GM19397 (cell line): ENCODE results near the gene UGT2B10.
"Not testable (repeated sequence)": the region's sequence is repeated elsewhere in the genome, so short reads cannot be mapped to it uniquely, and the experiment has no call there.

ENCODE experiments used
- ATAC-seq: cut with Tn5 transposase; IDR thresholded peaks from one replicate; pipeline ENCODE4 v1.9.1; 2021; ENCODE audit warnings: mild to moderate bottlenecking, moderate library complexity; ENCODE audit not compliant: unreplicated experiment

Gene UGT2B10

DNA sequence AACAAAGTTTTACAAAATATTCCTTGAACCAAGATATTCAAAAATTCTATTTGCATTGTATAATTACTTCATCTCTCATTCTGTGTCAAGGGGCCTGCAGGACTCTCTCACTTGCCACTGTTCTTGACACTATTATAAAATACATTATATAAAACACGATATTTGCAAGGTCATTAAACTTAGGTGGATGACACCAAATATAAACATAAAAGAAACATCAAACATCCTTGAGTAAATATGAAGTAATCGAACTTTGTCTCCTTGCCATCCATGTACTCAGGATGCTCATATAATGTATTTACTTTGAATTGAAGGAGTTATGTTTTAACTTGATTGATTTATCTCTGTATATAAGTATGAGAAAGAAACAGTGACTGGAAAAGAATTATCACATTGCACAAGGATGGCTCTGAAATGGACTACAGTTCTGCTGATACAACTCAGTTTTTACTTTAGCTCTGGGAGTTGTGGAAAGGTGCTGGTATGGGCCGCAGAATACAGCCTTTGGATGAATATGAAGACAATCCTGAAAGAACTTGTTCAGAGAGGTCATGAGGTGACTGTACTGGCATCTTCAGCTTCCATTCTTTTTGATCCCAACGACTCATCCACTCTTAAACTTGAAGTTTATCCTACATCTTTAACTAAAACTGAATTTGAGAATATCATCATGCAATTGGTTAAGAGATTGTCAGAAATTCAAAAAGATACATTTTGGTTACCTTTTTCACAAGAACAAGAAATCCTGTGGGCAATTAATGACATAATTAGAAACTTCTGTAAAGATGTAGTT lies at the start of gene UGT2B10:
Gene UGT2B10, plus strand, starts transcription at position 378 of the 793 bp plus-strand sequence. Its CDS starts 26 bp downstream, at position 404.
- not testable (repeated sequence) for ATAC-seq

- ATAC-seq: not testable (repeated sequence)
Observed at GRCh38 chr4:68771836-68772235, 44.0 kb upstream of the UGT2B10 start.

GRCh38 chr4:68773699-68774098 lies 42.1 kb upstream of the UGT2B10 start:
- ATAC-seq: no peak

- no peak for ATAC-seq
Observed at GRCh38 chr4:68780232-68780631, 35.6 kb upstream of the UGT2B10 start.

GRCh38 chr4:68797048-68797447 lies 18.7 kb upstream of the UGT2B10 start:
- ATAC-seq: no peak

DNA sequence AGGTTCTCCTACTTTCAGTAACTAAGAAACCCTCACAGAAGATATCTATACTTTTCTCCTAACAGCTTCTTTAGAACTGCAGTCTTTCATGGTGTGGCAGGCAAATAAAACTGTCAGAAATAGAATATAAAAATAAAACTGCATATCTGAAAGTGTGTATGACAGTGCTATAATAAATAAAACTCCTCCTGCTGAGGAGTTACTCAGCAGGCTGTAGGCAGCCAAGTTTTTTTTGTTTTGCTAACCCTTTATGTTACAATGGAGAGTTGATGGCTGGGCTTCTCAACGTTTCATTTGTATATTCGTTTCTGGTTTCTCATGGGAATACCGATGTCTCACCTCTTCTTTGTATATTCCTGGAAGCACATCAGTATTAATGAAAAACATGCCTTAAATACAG lies 18.2 kb upstream of the UGT2B10 start:
- no peak for ATAC-seq

DNA sequence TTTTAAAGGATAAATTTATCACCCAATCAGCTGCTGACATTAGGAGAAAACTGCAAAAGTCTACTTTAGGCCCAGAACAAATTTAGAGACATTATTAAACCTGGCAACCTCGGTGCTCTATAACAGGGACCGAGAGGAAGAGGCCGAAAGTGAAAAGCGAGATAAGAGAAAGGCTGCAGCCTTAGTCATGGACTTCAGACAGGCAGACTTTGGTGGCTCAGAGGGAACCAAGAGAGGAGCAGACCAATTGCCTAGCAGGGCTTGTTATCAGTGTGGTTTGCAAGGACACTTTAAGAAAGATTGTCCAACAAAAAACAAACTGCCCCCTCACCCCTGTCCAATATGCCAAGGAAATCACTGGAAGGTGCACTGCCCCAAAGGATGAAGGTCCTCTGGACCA lies 12.8 kb upstream of the UGT2B10 start:
- ATAC-seq: no peak

- ATAC-seq: no peak
Observed at GRCh38 chr4:68808060-68808459, 7.7 kb upstream of the UGT2B10 start.

- no peak for ATAC-seq
Observed at GRCh38 chr4:68810919-68811318, 4.9 kb upstream of the UGT2B10 start.

DNA sequence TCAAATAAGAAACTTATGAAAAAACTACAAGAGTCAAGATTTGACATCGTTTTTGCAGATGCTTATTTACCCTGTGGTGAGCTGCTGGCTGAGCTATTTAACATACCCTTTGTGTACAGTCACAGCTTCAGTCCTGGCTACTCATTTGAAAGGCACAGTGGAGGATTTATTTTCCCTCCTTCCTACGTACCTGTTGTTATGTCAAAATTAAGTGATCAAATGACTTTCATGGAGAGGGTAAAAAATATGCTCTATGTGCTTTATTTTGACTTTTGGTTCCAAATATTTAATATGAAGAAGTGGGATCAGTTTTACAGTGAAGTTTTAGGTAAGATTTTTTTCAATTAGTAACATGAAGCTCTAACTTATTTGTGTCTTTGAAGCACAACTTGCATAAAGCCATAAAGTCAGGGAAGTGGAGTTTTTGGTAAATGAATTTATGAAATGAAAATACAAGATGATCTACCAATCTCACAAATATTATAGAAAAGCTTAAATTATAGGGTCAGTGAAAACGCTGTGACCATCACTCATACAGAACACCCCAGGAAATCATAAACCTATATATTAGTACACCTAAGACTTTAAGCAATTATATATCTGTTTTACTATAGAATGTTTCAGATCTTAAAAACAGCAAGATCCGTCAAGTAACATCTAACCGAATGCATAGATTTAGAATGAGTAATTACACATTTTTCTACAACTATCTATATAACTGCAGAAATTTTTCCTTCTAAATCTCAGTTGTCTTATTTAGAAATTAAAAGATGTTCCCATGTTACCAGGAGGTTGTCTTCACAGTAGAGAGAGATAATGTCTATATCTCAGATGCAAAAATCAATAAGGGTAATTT lies 844 bp downstream of the UGT2B10 start:
- not testable (repeated sequence) for ATAC-seq

- no peak for ATAC-seq
Observed at GRCh38 chr4:68817386-68817785, 1.6 kb downstream of the UGT2B10 start.

DNA sequence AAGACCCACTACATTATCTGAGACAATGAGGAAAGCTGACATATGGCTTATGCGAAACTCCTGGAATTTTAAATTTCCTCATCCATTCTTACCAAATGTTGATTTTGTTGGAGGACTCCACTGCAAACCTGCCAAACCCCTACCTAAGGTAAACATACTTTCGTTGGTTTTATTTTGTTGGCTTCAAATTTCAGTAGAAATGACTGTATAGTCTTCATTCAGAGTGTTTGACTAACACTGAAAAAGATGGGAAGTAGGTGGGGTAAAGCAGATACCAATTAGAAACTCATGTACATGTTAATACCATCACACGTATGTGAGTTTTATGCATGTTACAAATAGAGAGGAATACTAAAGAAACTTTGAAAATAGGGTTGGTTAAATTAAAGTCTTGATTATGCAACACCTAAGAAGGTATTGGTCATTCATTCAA lies 2.3 kb downstream of the UGT2B10 start:
- not testable (repeated sequence) for ATAC-seq

GRCh38 chr4:68831642-68832041 lies 15.8 kb downstream of the UGT2B10 start:
- ATAC-seq: no peak

DNA sequence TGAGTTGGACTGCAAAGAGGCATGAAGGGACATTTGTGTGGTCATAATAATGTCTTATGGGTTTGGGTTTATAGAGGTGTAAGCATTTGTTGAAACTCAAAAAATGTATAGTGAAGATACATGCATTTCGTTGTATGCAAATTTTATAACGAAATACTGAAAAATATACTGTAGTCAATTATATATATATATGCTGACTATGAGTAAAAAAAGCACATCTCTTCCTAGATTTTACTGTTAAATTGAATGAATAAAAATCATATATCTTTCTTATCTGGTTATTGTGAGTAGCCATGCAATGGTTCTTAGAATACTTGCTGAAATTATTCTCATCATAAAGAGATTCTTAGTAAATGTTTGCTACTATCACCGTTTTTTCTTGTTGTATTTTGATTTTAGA lies 34.5 kb downstream of the UGT2B10 start:
- no peak for ATAC-seq

- ATAC-seq: no peak
Observed at GRCh38 chr4:68855771-68856170, 40.0 kb downstream of the UGT2B10 start.

DNA sequence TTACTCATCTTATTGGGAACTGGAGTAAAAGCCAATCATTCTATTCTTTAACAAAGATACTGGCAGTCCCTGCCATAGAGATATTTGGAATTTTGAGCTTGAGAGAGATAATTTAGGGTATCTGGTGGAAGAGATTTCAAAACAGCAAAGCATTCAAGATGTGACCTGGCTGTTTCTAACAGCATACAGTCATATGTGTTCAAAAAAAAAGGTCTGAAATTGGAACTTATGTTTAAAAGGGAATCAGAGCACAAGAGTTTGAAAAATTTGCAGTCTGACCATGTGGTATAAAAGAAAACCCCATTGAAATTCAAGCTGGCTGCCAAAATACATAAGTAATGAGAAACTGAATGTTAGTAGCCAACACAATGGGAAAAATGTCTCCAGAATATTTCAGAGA lies 42.2 kb downstream of the UGT2B10 start:
- no peak for ATAC-seq

GRCh38 chr4:68859655-68860054 lies 43.9 kb downstream of the UGT2B10 start:
- ATAC-seq: no peak

GRCh38 chr4:68861057-68861456 lies 45.3 kb downstream of the UGT2B10 start:
- no peak for ATAC-seq

GRCh38 chr4:68864438-68865187 lies 48.8 kb downstream of the UGT2B10 start:
- no peak for ATAC-seq

GRCh38 chr4:68865188-68865638 lies 49.4 kb downstream of the UGT2B10 start:
- ATAC-seq: no peak

GRCh38 chr4:68865760-68866159 lies 50.0 kb downstream of the UGT2B10 start:
- no peak for ATAC-seq
